ENCODE data around the gene BBS7.

- TF ChIP-seq CTCF (IDR thresholded peaks at IDR 0.05; ENCODE audit: extremely low read depth in 1 of 2, insufficient read depth in 1 of 2, low read depth in 1 of 2, low read length in 2 of 2) (no peak), MAX (IDR thresholded peaks at IDR 0.05; ENCODE audit: insufficient read depth, insufficient read length) (no peak), POLR2A (IDR thresholded peaks at IDR 0.05; ENCODE audit: low read depth, low read length) (no peak), EZH2 (IDR thresholded peaks at IDR 0.05; ENCODE audit: borderline replicate concordance, low read depth, low read length, severe bottlenecking) (no peak), GATA2 (IDR thresholded peaks at IDR 0.05; ENCODE audit: insufficient read depth, insufficient read length, low read depth, low read length) (no peak), FOS (IDR thresholded peaks at IDR 0.05; ENCODE audit: borderline replicate concordance, insufficient read depth, low read length) (no peak)
Measured at GRCh38 chr4:121818215-121818614, 52.1 kb downstream of the BBS7 start.
